Measurements from ENCODE around the gene IL17RC. TPM values are rescaled to one million over a fixed set of nuclear protein-coding genes. Genes with fewer than 3 reads are reported as not detected.
A peak's percentile ranks its signal among the peaks of the same experiment; 100 is the strongest.

The IL17RC gene
- polyA plus RNA-seq, 1 experiment = 17.3 TPM

DNA sequence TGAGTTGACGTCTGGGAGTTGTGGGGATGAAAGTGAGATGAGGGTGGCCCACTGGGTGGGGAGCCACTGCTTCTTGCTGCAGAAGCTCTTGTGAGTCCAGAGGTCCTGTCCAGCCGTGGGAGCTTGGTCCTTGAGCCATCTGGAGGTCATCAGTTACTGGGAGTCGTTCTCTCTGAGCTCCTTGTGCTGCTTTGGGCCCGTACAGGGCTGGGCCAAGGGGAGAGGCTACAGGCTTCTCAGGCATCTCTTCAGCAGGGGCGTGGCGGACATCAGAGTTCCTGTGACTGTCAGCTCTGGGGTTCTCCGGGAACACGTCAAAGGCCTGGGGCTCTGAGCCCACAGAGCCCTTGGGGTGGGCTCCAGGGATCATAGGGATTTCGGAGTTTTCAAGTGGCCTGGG is 32.7 kb downstream of the IL17RC start:
- TF ChIP-seq, protein P1, sequence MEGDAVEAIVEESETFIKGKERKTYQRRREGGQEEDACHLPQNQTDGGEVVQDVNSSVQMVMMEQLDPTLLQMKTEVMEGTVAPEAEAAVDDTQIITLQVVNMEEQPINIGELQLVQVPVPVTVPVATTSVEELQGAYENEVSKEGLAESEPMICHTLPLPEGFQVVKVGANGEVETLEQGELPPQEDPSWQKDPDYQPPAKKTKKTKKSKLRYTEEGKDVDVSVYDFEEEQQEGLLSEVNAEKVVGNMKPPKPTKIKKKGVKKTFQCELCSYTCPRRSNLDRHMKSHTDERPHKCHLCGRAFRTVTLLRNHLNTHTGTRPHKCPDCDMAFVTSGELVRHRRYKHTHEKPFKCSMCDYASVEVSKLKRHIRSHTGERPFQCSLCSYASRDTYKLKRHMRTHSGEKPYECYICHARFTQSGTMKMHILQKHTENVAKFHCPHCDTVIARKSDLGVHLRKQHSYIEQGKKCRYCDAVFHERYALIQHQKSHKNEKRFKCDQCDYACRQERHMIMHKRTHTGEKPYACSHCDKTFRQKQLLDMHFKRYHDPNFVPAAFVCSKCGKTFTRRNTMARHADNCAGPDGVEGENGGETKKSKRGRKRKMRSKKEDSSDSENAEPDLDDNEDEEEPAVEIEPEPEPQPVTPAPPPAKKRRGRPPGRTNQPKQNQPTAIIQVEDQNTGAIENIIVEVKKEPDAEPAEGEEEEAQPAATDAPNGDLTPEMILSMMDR (IDR thresholded peaks at IDR 0.05; ENCODE audit: low read depth, low read length) = no peak
- Histone ChIP-seq H3K27ac (ENCODE audit: low read depth, low read length) (no peak overlapping the region), H3K9me3 (ENCODE audit: control insufficient read depth, insufficient read depth, low read length) (no peaks in the 10 kb centered on the region; the same call in 1 of the 2 replicates), H3K27me3 (ENCODE audit: control insufficient read depth, insufficient read depth, low read length) (no peaks in the 10 kb centered on the region), H3K4me3 (ENCODE audit: low read depth, low read length) (no peak overlapping the region)
- CTCF ChIA-PET = no interaction called here
- DNase-seq (ENCODE audit: low read depth, low spot score) = no peak
- POLR2A ChIA-PET = interaction anchor here (0.9 kb wide), 1 partner anchor 27 kb away, joined by 9 read pairs; no protein-coding TSS in a partner anchor

DNA sequence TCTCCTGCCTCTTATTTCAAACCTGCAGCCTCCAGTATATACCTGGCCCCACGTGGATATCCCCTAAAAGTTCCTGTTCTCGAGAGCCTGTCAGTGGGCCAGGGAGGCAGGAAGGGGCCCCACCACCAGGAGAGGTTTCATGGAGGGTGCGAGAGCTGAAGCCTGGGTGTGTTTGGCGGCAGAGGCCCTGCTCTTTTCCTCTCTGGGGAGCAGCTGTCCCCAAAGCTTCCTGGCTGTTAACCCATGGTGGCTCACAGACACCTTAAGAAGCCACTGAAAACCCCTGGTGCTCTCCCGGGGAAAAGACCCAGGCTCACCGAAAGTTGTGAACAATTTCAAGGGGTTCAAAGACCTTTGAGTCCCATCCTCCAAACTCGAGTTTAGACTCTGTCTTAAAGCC is 34.2 kb downstream of the IL17RC start:
- ChIA-PET POLR2A (interaction anchor here (0.6 to 0.7 kb wide), 2 partner anchors 127 to 178 kb away, joined by 7 to 12 read pairs; no protein-coding TSS in a partner anchor), CTCF (interaction anchor here (1.0 to 1.3 kb wide), 2 partner anchors 18 to 31 kb away, joined by 3 to 8 read pairs; partner anchors contain the start of gene CRELD1)
- Histone ChIP-seq H3K9me3 (ENCODE audit: control insufficient read depth, insufficient read depth, low read length) (no peaks in the 10 kb centered on the region; the same call in 1 of the 2 replicates), H3K4me3 (ENCODE audit: low read depth, low read length) (peak overlapping the region; percentile 74), H3K27ac (ENCODE audit: low read depth, low read length) (no peak overlapping the region), H3K27me3 (ENCODE audit: control insufficient read depth, insufficient read depth, low read length) (no peaks in the 10 kb centered on the region)
- DNase-seq (ENCODE audit: low read depth, low spot score) = no peak
- TF ChIP-seq, protein P1 (IDR thresholded peaks at IDR 0.05; ENCODE audit: low read depth, low read length) = no peak

DNA sequence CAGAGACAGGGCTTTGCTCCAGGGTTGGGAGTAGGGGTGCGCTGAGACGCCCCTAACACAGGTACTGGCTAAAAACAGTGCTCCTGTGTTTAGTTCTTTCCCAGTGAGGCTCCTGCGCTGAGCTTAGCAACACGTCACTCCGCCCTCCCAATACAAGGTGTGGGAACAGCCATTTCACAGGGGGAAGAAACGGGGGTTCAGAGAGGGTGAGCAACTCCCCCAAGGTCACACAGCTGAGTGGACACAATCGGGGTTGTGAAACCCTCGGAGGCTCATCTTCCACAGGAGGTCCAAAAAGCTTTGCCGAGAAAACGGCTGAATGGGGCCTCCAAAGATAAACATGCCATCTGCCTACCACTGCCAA is 34.7 kb downstream of the IL17RC start:
- TF ChIP-seq, protein P1 (IDR thresholded peaks at IDR 0.05; ENCODE audit: low read depth, low read length) = no peak
- Histone ChIP-seq H3K27ac (ENCODE audit: low read depth, low read length) (no peak overlapping the region), H3K27me3 (ENCODE audit: control insufficient read depth, insufficient read depth, low read length) (no peaks in the 10 kb centered on the region), H3K9me3 (ENCODE audit: control insufficient read depth, insufficient read depth, low read length) (no peaks in the 10 kb centered on the region), H3K4me3 (ENCODE audit: low read depth, low read length) (peak overlapping the region; percentile 74)
- no peak for DNase-seq (ENCODE audit: low read depth, low spot score)
- ChIA-PET CTCF (interaction anchor here (1.0 to 1.3 kb wide), 2 partner anchors 19 to 31 kb away, joined by 3 to 8 read pairs; partner anchors contain the start of gene CRELD1), POLR2A (no interaction called here)

DNA sequence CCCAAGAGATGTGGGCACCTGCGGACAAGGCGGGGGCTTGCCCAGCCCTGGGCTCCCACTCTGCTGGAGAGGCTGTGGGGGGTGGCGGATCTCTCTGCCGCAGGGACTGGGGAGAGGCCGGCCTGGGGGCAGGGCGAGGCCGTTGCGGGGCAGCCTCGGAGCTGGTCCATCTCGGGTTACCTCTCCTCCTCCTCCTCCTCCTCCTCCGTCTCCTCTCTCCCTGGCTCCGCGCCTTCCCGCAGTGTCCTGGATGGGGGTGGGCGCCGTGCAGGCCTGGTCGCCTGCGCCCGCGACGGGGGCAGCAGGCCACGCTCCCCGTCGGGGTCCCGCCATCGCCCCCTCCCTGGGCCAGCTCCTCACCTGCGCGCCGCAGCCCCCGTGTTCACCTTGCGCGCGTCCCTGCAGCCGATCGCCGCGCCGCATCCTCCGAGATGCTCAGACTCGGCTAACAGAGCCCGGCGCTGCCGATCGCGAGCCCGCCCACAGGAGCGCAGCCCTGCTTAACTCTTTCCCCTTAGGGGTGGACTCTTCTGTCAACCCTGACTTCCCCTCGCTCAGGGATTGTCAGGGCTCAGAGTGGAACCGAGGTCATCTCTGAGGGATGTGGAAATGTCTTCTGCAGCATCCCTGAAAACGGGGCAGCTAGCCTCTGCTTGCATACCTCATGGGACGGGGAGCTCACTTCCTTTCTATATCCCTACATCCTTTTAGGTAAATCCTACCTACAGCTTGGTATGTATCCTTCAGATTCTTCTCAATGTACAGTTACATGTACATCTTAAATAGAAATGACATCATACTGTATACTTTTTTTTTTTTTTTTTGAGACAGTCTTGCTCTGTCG is 35.3 kb downstream of the IL17RC start, which contains the start of gene PRRT3:
Gene PRRT3, minus strand, starts transcription at position 447 of the 844 bp plus-strand sequence. CDS start 2,293 bp downstream, outside the sequence.
- H3K4me3 ChIP-seq (ENCODE audit: low read depth, low read length) = peak within 1 kb of the TSS; percentile 74
- H3K9me3 ChIP-seq (ENCODE audit: control insufficient read depth, insufficient read depth, low read length) = no peaks in the 10 kb centered on the region
- no peak for DNase-seq (ENCODE audit: low read depth, low spot score)
- H3K27ac ChIP-seq (ENCODE audit: low read depth, low read length) = no peak within 1 kb of the TSS
- POLR2A ChIA-PET = no interaction called here
- no peaks in the 10 kb centered on the region for H3K27me3 ChIP-seq (ENCODE audit: control insufficient read depth, insufficient read depth, low read length)
- TF ChIP-seq, protein P1 (IDR thresholded peaks at IDR 0.05; ENCODE audit: low read depth, low read length) = no peak
- CTCF ChIA-PET = interaction anchor here (1.3 kb wide), 1 partner anchor 20 kb away, joined by 8 read pairs; the partner anchor contains the start of gene CRELD1

DNA sequence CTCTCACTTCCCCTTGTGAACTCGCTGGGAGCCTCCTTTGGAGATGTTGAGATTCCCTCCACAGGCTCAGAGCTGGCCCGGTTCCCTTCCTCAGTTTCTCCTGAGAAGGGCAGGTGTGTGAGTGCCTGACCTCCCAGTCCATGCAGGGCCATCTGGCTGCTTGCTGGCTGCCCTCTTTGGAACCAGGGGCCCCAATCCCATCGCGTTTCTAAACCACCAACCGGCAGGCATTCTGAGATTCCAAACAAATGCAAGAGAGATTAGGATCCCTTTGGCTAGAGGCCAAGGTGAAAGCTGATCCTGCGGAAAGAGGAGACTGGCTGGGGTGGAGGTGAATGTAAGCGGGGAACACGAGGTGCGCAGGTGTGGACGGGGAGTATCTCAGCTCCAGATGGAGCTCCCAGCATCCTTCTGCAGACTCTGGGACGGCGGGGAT is 38.2 kb downstream of the IL17RC start:
- Histone ChIP-seq H3K27ac (ENCODE audit: low read depth, low read length) (no peak overlapping the region), H3K27me3 (ENCODE audit: control insufficient read depth, insufficient read depth, low read length) (no peaks in the 10 kb centered on the region), H3K9me3 (ENCODE audit: control insufficient read depth, insufficient read depth, low read length) (no peaks in the 10 kb centered on the region), H3K4me3 (ENCODE audit: low read depth, low read length) (no peak overlapping the region)
- no peak for DNase-seq (ENCODE audit: low read depth, low spot score)
- CTCF ChIA-PET = interaction anchor here (3.4 kb wide), 1 partner anchor 9 kb away, joined by 20 read pairs; no protein-coding TSS in a partner anchor
- POLR2A ChIA-PET = interaction anchor here (0.5 kb wide), 1 partner anchor 656 kb away, joined by 4 read pairs; no protein-coding TSS in a partner anchor
- TF ChIP-seq, protein P1 (IDR thresholded peaks at IDR 0.05; ENCODE audit: low read depth, low read length) = no peak

All from AG04450 (cell line).